NCI-H187 (cell line): ENCODE data around the gene NPBWR2.
"Not testable (repeated sequence)": the region's sequence is repeated elsewhere in the genome, so short reads cannot be mapped to it uniquely, and the experiment has no call there.

Experiments
- DNase-seq, 2 experiments: peaks; one replicate each; lab custom pipeline; 2025; lab: John Stamatoyannopoulos, UW

NPBWR2 gene

DNA sequence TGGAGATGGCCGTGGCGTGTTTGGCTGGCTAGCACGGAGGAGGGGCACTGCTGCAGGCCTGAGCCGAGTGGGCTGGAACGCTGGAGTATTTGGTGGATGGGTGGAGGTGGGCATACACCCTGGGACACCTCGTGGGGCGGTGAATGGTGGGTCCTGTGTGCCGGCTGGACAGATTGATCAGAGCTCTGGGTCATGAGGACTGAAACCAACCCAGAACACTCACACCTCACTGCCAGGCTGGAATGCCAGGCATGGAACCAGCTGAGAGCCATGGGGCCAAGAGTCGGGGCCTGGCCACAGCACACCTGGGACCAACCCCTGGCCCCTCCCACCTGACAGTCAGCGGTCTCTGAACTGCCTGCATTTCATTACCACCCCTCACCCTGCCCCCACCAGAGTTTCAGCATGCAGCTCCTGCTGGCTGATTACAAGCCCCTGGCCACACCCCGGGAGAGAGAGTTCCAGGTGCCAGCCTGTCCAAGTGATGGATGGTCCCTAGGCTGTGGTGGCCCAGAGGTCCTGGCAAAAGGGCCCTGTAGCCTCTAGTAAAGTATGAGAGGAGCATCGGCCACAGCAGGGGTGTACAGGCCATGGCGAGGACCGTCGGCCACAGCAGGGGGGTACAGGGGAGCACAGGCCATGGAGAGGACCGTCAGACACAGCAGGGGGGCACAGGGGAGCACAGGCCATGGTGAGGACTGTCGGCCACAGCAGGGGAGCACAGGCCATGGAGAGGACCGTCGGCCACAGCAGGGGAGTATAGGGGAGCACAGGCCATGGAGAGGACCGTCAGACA is 3.3 kb downstream of the NPBWR2 start:
- no peak for DNase-seq

- DNase-seq: peak; percentile 52 to 85
Measured at GRCh38 chr20:64102647-64103354, 4.6 kb downstream of the NPBWR2 start.

- peak; percentile 47 to 55 for DNase-seq
Measured at GRCh38 chr20:64101731-64102621, 5.4 kb downstream of the NPBWR2 start.

DNA sequence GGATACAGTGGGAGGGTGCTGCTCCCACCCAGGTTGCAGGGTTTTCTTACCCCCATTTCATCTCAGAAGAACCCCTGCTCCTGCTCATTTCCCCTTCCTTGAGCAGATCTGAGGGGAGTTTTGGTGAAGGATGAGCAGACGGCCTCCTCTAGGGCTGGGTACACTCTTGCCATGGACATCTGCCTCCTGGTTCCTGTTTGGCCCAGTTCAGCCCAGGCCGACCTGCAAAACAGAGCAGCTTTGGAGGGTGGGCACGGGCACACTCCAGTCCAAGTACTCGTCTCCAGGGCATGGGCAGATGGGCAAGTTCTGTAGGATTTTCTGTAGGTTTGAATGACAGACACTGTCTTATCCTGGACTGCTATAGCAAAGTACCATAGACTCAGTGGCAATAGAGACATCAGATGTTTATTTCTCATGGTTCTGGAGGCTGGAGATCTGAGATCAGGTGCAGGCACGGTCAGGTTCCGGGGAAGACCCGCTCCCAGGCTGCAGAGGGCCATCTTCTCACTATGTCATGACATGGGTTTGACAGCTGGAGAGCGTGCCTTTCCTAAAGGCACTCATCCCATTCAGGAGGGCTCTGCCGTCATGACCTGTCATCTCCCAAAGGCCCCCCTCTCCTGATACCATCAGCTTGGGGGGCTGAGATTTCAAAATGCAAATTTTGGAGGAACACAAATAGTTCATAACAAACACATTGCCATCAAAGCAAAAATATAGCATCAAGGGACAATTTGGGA is 6.2 kb downstream of the NPBWR2 start:
- no peak for DNase-seq

DNA sequence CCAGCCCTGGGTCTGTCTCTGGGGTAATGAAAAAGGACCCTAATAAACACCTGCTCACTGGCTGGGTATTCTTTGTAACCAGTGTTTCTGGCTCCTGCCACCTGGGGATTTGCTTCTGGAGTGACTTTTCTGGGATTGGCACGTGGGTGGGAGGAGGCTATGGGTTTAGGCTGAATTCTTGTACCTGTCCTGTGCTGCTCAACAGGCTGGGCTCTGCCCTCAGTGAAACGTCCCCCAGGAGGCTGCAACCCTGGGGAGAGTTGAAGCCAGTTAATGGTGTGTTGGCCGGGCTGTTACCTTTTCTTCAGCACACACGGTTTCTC is 6.8 kb downstream of the NPBWR2 start:
- DNase-seq: no peak

DNA sequence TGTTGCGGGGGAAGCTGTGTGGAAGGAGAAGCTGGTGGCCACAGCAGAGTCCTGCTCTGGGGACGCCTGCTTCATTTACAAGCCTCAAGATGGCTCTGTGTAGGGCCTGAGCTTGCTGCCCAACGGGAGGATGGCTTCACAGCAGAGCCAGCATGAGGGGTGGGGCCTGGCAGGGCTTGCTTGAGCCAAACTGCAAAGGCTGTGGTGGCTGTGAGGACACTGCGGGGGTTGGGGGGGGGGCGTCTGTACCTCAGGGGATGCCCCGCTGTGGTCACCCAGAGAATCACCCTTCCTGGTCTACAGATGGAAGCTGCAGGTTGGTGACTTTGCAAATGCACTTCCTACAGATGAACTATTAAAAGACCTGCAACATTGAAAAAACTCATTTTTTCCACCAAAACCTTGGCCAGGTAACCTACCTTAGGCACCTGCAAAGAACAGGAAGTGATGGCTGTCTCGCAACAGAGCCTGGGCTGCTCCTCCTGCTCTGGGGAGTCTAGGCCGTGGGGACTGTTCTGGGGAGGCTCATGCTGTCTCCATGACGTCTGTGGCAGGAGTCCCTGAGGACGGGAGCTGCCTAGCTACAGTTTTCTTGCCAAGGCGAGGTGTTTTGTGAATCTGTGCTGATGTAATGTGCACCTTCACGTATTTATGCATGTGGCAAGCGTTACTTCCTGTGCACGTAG is 7.3 kb downstream of the NPBWR2 start:
- no peak for DNase-seq

DNA sequence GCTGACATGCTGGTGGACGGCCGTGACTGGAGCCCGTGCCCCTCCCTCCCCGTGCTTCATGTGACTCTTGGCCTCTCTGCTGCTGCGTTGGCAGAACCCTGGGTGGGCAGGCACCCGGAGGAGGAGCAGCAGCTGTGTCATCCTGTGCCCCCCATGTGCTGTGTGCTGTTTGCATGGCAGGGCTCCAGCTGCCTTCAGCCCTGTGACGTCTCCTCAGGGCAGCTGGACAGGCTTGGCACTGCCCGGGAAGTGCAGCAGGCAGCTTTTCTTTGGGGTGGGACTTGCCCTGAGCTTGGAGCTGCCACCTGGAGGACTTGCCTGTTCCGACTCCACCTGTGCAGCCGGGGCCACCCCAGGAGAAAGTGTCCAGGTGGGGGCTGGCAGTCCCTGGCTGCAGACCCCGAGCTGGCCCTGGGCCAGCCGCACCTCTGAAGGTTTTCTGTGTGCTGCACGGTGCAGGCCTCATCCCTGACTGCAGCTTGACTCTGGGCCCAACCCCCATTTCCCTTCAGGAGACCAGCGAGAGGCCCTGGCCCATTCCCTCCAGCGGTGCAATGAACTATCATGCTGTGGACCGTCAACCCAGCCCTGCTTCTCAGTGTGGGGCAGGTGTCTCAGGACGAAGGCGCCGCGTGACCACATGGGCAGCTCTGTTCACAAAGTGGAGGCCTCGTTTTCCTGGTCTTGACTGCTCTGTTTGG is 8.1 kb downstream of the NPBWR2 start:
- DNase-seq: no peak

DNA sequence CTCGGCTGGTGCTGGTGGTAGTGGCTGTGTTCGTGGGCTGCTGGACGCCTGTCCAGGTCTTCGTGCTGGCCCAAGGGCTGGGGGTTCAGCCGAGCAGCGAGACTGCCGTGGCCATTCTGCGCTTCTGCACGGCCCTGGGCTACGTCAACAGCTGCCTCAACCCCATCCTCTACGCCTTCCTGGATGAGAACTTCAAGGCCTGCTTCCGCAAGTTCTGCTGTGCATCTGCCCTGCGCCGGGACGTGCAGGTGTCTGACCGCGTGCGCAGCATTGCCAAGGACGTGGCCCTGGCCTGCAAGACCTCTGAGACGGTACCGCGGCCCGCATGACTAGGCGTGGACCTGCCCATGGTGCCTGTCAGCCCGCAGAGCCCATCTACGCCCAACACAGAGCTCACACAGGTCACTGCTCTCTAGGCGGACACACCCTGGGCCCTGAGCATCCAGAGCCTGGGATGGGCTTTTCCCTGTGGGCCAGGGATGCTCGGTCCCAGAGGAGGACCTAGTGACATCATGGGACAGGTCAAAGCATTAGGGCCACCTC is 8.8 kb downstream of the NPBWR2 start:
- no peak for DNase-seq

DNA sequence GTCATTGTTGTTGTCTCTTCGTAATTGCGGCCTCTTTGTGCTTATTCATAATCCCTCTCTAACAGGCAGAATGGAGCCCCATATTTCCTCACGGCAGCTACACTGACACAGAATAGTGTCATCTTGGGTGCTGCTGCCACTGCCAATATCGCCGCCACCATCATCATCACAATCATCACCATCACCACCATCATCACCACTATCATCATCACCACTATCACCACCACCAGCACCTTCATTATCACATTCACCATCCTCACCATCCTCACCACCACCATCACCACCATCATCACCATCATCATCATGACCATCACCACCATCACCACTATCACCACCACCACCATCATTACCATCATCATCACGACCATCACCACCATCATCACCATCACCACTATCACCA is 10.8 kb downstream of the NPBWR2 start:
- DNase-seq: no peak

- DNase-seq: no peak
Measured at GRCh38 chr20:64095927-64096326, 11.4 kb downstream of the NPBWR2 start.

DNA sequence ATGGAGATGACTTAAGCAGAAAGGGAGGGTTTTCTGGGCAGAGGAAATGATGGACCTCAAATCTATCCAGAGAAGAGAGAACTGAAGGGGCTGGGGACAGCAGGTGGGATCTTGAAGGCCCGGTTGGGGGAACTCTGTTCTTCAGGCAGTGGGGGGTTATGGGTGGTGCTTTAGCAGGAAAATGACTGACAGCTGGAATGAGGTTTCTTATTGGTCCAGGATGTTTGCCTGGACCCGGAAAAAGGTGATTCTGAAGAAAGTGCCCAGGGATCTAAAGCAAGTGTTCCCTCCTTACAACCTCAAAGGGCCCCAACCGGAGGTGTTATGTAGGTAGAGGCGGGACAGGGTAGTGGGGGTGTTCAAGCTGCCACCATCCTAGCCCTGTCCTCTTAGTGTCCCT is 11.9 kb downstream of the NPBWR2 start:
- no peak for DNase-seq

DNA sequence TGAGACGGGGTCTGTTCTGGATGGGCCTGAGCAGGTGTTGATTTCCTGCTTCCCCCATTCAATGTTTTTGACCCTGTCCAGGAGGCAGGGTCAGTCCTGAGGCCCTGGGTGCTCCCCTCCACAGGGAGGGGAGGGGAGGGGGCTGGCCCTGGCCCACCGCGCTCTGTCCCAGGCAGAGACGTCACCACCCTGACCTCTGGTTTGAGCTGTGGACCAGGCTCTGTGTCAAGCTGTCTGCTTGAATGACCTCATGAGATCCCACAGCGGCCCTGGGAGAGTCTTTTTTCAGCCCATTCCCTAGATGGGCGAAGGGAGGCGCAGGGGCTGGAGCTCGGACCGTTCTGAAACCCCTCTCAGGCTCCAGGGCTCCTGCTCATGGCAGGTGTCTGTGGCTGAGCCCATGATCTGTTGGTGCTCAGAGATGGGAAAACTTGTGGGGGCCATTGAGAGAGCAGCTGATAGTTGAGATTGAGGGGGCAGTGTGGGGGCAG is 14.3 kb downstream of the NPBWR2 start:
- no peak for DNase-seq

DNA sequence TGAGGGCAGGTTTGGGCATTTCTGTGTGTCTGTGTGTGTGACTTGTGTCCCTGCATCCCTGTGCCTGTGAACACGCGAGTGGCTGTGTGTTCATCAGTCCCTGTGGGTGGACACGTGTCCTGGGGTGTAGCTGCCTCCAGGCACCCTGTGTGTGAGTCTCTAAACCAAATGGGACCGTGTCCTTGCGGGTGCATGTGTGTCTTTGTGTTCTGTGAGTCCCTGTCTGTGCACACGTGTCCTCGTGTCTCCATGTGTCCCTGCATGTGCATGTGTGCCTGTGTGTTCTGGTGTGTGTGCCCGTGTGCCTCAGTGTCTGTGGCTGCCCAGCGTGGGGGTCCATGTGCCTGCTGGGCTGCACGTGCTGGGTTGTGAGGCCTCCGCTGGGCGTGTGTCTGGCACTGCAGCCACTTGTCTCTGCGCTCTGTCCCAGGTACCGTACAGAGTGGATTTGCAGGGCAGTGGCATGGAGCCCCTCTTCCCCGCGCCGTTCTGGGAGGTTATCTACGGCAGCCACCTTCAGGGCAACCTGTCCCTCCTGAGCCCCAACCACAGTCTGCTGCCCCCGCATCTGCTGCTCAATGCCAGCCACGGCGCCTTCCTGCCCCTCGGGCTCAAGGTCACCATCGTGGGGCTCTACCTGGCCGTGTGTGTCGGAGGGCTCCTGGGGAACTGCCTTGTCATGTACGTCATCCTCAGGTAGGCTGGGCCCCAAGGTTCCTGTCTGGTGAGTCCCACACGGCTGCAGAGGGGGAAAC is 14.9 kb downstream of the NPBWR2 start:
- no peak for DNase-seq

- no peak for DNase-seq
Measured at GRCh38 chr20:64091770-64092169, 15.6 kb downstream of the NPBWR2 start.

DNA sequence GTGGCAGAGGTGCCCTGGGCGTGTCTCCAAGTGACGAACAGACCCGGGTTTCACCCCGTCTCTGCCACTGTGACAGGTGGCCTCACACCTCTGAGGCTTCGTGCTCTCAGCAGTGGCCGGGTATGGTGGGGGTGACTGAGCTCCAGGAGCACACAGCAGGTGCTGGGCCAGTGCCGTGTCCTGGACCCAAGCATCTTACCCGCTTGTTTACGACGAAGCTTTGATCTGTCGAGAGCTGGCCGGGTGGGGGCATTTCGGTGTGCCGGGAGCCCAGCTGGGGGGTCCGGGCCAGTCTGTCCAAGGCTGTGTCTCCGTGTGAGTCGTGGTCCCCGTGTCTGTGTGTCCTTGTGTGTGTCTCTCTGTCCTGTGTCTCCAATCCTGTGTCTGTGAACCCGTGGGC is 16.0 kb downstream of the NPBWR2 start:
- no peak for DNase-seq

DNA sequence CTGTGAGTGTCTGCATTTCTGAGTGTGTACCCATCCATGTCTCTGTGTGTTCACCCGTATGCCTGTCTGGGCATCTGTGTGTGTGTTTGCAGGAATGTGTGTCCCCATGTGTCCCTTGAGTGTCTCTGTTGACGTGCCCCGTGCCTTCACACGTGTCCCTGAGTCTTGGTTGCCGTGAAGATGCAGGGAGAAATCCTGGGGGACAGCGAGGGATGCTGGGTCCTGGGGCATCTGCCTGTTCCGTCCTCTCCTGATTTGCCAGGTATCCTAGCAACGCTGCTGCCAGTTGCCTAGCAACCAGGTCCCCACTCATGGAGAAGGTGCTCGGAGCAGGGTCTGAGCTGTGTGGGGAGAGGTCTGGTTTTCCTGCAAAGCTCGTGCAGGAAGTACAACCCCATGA is 17.2 kb downstream of the NPBWR2 start:
- no peak for DNase-seq

GRCh38 chr20:64088586-64088985 is 18.8 kb downstream of the NPBWR2 start:
- not testable (repeated sequence) for DNase-seq

DNA sequence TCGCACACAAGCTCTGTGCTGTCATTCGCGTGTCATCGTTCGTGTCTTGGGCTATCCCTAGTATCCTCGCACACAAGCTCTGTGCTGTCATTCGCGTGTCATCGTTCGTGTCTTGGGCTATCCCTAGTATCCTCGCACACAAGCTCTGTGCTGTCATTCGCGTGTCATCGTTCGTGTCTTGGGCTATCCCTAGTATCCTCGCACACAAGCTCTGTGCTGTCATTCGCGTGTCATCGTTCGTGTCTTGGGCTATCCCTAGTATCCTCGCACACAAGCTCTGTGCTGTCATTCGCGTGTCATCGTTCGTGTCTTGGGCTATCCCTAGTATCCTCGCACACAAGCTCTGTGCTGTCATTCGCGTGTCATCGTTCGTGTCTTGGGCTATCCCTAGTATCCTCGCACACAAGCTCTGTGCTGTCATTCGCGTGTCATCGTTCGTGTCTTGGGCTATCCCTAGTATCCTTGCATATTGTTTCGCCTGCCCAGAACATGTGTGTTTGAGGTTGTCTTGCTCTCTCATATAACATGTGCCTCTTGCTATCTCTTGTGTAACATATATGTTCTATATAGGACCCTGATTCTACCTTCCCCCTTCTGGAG is 20.0 kb downstream of the NPBWR2 start:
- not testable (repeated sequence) for DNase-seq

GRCh38 chr20:64086801-64087200 is 20.6 kb downstream of the NPBWR2 start:
- DNase-seq: no peak
